ENCODE data around the gene KIRREL1. TPM values are rescaled to one million over a fixed set of nuclear protein-coding genes. Genes with fewer than 3 reads are reported as not detected.

Gene KIRREL1
- polyA plus RNA-seq, 1 experiment, result 42.3 TPM

DNA sequence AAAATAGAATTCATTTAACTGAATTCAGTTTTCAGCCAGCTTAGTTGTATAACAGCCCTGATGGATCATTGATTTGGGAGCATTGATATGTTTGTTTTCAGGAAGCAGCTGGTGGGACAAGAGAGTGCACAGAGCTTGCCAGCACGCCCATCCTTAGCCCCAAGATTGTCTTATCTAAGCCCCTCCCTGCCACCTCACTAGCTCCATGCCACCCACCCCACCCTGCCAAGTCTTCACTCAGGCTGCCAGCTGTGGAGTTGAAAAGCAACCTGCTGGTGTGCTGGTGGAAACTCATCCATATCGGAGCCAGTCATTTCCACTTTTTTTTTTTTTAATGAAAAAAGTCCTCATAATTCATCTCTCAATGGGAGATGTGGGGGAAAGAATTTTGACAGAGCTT lies 11.8 kb downstream of the KIRREL1 start:
- ChIA-PET CTCF (interaction anchor here (0.7 to 5.4 kb wide), 3 partner anchors 13 to 428 kb away, joined by 3 to 48 read pairs (median 4); partner anchors contain the start of gene KIRREL1), POLR2A (interaction anchor here (0.6 to 0.7 kb wide), 2 partner anchors 9 to 115 kb away, joined by 3 to 5 read pairs; no protein-coding TSS in a partner anchor)
- TF ChIP-seq, protein P1, sequence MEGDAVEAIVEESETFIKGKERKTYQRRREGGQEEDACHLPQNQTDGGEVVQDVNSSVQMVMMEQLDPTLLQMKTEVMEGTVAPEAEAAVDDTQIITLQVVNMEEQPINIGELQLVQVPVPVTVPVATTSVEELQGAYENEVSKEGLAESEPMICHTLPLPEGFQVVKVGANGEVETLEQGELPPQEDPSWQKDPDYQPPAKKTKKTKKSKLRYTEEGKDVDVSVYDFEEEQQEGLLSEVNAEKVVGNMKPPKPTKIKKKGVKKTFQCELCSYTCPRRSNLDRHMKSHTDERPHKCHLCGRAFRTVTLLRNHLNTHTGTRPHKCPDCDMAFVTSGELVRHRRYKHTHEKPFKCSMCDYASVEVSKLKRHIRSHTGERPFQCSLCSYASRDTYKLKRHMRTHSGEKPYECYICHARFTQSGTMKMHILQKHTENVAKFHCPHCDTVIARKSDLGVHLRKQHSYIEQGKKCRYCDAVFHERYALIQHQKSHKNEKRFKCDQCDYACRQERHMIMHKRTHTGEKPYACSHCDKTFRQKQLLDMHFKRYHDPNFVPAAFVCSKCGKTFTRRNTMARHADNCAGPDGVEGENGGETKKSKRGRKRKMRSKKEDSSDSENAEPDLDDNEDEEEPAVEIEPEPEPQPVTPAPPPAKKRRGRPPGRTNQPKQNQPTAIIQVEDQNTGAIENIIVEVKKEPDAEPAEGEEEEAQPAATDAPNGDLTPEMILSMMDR (IDR thresholded peaks at IDR 0.05; ENCODE audit: low read depth, low read length), result no peak
- Histone ChIP-seq H3K4me3 (ENCODE audit: low read depth, low read length) (no peak overlapping the region), H3K27ac (ENCODE audit: low read depth, low read length) (no peak overlapping the region), H3K27me3 (ENCODE audit: control insufficient read depth, insufficient read depth, low read length) (no peaks in the 10 kb centered on the region), H3K9me3 (ENCODE audit: control insufficient read depth, insufficient read depth, low read length) (no peaks in the 10 kb centered on the region)
- DNase-seq (ENCODE audit: low read depth, low spot score), result no peak

DNA sequence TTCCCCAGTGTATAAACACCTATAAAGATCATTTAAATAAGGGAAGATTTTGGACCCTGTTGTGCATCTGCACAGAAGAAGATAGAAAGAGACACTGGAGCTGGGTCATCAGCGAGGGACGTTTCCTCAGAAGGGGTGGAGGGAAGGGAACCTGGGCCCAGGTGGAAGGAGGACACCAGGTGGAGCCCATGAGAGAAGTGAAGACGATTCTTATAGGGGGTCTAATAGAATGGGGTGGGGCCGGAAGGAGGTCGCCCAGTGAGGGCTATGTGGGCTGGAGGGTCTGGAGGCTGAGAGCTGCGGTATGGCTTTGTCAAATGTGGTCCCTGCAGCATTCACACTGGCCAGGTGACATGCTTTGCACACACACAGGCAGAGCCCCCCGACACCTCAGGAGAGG lies 13.7 kb downstream of the KIRREL1 start:
- peak overlapping the region; percentile 21 for H3K27ac ChIP-seq (ENCODE audit: low read depth, low read length)
- ChIA-PET POLR2A (interaction anchor here (0.9 kb wide), 1 partner anchor 12 kb away, joined by 4 read pairs; no protein-coding TSS in a partner anchor), CTCF (interaction anchor here (0.7 to 1.4 kb wide), 7 partner anchors 11 to 89 kb away, joined by 3 to 10 read pairs (median 4); partner anchors contain the start of gene KIRREL1)
- DNase-seq (ENCODE audit: low read depth, low spot score), result no peak
- TF ChIP-seq, protein P1 (IDR thresholded peaks at IDR 0.05; ENCODE audit: low read depth, low read length), result no peak
- no peak overlapping the region for H3K4me3 ChIP-seq (ENCODE audit: low read depth, low read length)
- H3K9me3 ChIP-seq (ENCODE audit: control insufficient read depth, insufficient read depth, low read length), result no peaks in the 10 kb centered on the region
- no peaks in the 10 kb centered on the region for H3K27me3 ChIP-seq (ENCODE audit: control insufficient read depth, insufficient read depth, low read length)

DNA sequence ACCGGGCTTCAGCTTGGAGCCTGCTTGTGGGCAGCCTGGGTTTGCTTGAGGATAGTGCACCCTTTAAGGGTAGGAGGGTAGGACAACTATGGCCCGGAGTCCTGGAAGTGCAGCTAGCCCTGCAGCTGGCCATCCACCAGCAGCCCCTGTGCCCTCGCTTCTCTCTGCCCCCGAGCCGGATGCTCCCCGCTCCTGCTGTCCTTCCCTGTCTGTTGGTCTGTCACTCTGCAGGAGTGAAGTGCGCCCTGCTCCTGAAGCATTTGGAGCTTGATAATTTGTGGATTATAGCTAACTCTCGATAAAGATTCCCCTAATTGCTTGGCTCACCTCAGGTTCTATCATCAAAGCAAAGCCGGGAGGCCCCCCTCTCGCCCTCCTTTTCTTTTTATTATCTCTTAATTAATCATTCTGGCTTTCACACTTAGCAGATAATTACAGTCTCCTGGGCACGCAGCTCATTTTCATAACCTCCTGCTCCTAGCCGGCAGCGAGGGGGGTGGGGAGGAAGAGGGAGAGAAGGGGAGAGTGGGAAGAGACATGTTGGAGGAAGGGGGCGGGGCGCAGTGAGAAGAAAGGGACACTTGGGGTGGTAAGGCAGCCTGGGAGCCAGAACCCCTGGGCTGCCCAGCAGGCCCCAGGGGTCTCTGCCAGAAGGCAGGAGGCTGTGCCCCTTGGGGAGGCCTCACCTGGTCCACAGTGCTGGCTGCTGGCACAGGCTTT lies 14.4 kb downstream of the KIRREL1 start:
- TF ChIP-seq, protein P1 (IDR thresholded peaks at IDR 0.05; ENCODE audit: low read depth, low read length), result no peak
- ChIA-PET POLR2A (interaction anchor here (0.9 kb wide), 1 partner anchor 11 kb away, joined by 4 read pairs; no protein-coding TSS in a partner anchor), CTCF (interaction anchor here (0.7 to 1.4 kb wide), 8 partner anchors 12 to 88 kb away, joined by 3 to 10 read pairs (median 4); partner anchors contain the start of gene KIRREL1)
- Histone ChIP-seq H3K9me3 (ENCODE audit: control insufficient read depth, insufficient read depth, low read length) (no peaks in the 10 kb centered on the region), H3K27ac (ENCODE audit: low read depth, low read length) (peak overlapping the region; percentile 99), H3K4me3 (ENCODE audit: low read depth, low read length) (no peak overlapping the region), H3K27me3 (ENCODE audit: control insufficient read depth, insufficient read depth, low read length) (no peaks in the 10 kb centered on the region)
- no peak for DNase-seq (ENCODE audit: low read depth, low spot score)

DNA sequence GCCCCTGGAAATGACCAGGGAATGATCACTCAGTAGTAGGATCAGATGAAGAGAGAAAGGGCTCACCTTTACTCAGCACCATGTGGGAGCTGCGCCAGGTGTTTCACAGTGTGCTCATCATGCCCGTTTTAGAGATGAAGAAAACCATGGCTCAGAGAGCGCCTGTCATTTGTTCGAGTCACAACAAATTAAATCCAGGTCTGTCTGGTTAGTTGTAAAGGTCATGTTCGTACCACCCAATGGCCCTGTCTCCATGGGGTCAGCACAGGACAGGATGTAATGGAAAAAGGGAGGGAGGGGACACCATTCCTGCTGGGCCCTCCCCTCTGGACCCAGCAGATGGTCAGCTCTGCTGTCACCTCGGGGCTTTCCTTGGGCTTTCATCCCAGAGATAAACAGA lies 15.2 kb downstream of the KIRREL1 start:
- POLR2A ChIA-PET, result interaction anchor here (3.4 kb wide), 1 partner anchor 11 kb away, joined by 65 read pairs; no protein-coding TSS in a partner anchor
- TF ChIP-seq, protein P1 (IDR thresholded peaks at IDR 0.05; ENCODE audit: low read depth, low read length), result no peak
- Histone ChIP-seq H3K27me3 (ENCODE audit: control insufficient read depth, insufficient read depth, low read length) (no peaks in the 10 kb centered on the region), H3K4me3 (ENCODE audit: low read depth, low read length) (no peak overlapping the region), H3K27ac (ENCODE audit: low read depth, low read length) (peak overlapping the region; percentile 99), H3K9me3 (ENCODE audit: control insufficient read depth, insufficient read depth, low read length) (no peaks in the 10 kb centered on the region)
- DNase-seq (ENCODE audit: low read depth, low spot score), result no peak
- CTCF ChIA-PET, result interaction anchor here (0.6 to 1.2 kb wide), 2 partner anchors 17 to 28 kb away, joined by 3 read pairs; no protein-coding TSS in a partner anchor

DNA sequence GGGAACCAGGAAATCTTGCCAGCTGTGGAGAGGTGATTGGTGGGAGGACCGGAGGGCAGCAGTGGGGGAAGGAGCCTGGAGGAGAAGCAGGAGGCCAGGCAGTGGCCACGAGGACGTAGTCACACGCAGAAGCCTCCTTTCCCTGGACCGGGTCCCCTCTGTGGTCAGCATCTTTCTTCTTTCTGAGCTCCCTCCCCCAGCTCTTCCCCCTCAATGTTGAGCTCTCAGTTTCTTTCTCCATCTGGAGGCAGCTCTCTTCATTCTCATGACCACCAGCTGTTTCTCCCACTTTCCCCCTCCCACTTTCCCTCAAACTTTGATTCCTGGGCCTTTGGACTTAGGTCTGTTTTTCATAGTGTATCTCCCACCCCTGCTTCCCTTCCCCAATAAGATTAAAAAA lies 18.3 kb downstream of the KIRREL1 start:
- Histone ChIP-seq H3K27ac (ENCODE audit: low read depth, low read length) (peak overlapping the region; percentile 99), H3K9me3 (ENCODE audit: control insufficient read depth, insufficient read depth, low read length) (no peaks in the 10 kb centered on the region), H3K4me3 (ENCODE audit: low read depth, low read length) (peak overlapping the region; percentile 41), H3K27me3 (ENCODE audit: control insufficient read depth, insufficient read depth, low read length) (no peaks in the 10 kb centered on the region)
- no peak for DNase-seq (ENCODE audit: low read depth, low spot score)
- TF ChIP-seq, protein P1 (IDR thresholded peaks at IDR 0.05; ENCODE audit: low read depth, low read length), result no peak
- CTCF ChIA-PET, result interaction anchor here (0.6 to 4.3 kb wide), 10 partner anchors 8 to 106 kb away, joined by 3 to 26 read pairs (median 8); partner anchors contain the start of gene KIRREL1
- POLR2A ChIA-PET, result interaction anchor here (0.6 to 3.4 kb wide), 4 partner anchors 8 to 138 kb away, joined by 3 to 65 read pairs (median 14); partner anchors contain the start of gene KIRREL1
